GM12891 (cell line): ENCODE data around the gene SMARCAD1.
"Not testable (repeated sequence)": the region's sequence is repeated elsewhere in the genome, so short reads cannot be mapped to it uniquely, and the experiment has no call there.

Experiments used
- POLR2A ChIP-seq: IDR thresholded peaks from 2 replicates; pipeline ENCODE4 v1.6.1; 2011; ENCODE audit warnings: low read depth, low read length, control low read depth
- POLR2AphosphoS5 ChIP-seq: IDR thresholded peaks from 2 replicates; pipeline ENCODE4 v1.6.1; 2011; ENCODE audit warnings: low read depth, low read length, control low read depth

DNA sequence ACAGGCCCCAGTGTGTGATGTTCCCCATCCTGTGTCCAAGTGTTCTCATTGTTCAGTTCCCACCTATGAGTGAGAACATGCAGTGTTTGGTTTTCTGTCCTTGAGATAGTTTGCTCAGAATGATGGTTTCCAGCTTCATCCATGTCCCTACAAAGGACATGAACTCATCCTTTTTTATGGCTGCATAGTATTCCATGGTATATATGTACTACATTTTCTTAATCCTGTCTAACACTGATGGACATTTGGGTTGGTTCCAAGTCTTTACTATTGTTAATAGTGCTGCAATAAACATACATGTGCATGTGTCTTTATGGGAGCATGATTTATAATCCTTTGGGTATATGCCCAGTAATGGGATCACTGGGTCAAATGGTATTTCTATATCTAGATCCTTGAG lies 112.3 kb downstream of the SMARCAD1 start:
- TF ChIP-seq POLR2A, POLR2AphosphoS5: not testable (repeated sequence)
